Ishikawa (cell line): ENCODE measurements around the gene SHISAL2B.

Experiments
- CEBPB ChIP-seq: IDR thresholded peaks from 2 replicates; pipeline ENCODE4 v1.6.1; 2012
- CREB1 ChIP-seq: IDR thresholded peaks from 2 replicates; pipeline ENCODE4 v1.6.1; 2012; ENCODE audit warnings: low read depth
- EGR1 ChIP-seq: IDR thresholded peaks from 2 replicates; pipeline ENCODE4 v1.6.1; 2012
- EP300 ChIP-seq: IDR thresholded peaks from 2 replicates; pipeline ENCODE4 v1.6.1; 2012; ENCODE audit warnings: borderline replicate concordance
- FOXM1 ChIP-seq: IDR thresholded peaks from 2 replicates; pipeline ENCODE4 v1.6.1; 2012; ENCODE audit warnings: low read depth, borderline replicate concordance
- NFIC ChIP-seq: IDR thresholded peaks from 2 replicates; pipeline ENCODE4 v1.6.1; 2012
- TAF1 ChIP-seq: IDR thresholded peaks from 2 replicates; pipeline ENCODE4 v1.6.1; 2012; ENCODE audit warnings: low read depth, mild to moderate bottlenecking
- TCF12 ChIP-seq: IDR thresholded peaks from 2 replicates; pipeline ENCODE4 v1.6.1; 2012; ENCODE audit warnings: low read depth
- TEAD4 ChIP-seq: IDR thresholded peaks from 2 replicates; pipeline ENCODE4 v1.6.1; 2012
- YY1 ChIP-seq: IDR thresholded peaks from 2 replicates; pipeline ENCODE4 v1.6.1; 2012; ENCODE audit warnings: low read depth
- ZBTB7A ChIP-seq: IDR thresholded peaks from 2 replicates; pipeline ENCODE4 v1.6.1; 2012; ENCODE audit warnings: low read depth
- TF ChIP-seq, protein P1 (sequence below): IDR thresholded peaks from 2 replicates; pipeline ENCODE4 v1.6.1; 2012; ENCODE audit warnings: low read depth, mild to moderate bottlenecking
- TF ChIP-seq, protein P2 (sequence below): IDR thresholded peaks from 2 replicates; pipeline ENCODE4 v1.6.1; 2012
- TF ChIP-seq, protein P3 (sequence below): IDR thresholded peaks from 2 replicates; pipeline ENCODE4 v1.6.1; 2012

SHISAL2B gene

DNA sequence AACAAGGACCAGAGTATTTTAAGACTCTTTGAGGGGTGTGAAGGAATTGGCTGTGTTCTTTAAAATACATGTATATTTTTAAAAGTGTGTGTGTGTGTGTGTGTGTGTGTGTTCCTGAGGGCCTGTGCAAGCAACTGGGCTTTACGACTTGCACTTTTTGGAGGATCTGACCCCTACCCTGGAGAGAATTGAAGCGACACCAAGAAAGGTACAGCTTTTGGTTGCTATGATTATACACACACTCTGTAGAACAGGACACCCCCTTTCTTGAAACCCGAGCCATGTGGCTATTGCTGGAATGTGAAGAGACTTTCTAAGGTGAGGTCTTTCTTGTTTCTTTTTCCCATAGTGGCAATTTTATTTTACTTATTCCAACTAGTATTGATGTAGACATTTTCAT is 988 bp downstream of the SHISAL2B start:
- no peak for TF ChIP-seq EGR1
- TF ChIP-seq, protein P1, sequence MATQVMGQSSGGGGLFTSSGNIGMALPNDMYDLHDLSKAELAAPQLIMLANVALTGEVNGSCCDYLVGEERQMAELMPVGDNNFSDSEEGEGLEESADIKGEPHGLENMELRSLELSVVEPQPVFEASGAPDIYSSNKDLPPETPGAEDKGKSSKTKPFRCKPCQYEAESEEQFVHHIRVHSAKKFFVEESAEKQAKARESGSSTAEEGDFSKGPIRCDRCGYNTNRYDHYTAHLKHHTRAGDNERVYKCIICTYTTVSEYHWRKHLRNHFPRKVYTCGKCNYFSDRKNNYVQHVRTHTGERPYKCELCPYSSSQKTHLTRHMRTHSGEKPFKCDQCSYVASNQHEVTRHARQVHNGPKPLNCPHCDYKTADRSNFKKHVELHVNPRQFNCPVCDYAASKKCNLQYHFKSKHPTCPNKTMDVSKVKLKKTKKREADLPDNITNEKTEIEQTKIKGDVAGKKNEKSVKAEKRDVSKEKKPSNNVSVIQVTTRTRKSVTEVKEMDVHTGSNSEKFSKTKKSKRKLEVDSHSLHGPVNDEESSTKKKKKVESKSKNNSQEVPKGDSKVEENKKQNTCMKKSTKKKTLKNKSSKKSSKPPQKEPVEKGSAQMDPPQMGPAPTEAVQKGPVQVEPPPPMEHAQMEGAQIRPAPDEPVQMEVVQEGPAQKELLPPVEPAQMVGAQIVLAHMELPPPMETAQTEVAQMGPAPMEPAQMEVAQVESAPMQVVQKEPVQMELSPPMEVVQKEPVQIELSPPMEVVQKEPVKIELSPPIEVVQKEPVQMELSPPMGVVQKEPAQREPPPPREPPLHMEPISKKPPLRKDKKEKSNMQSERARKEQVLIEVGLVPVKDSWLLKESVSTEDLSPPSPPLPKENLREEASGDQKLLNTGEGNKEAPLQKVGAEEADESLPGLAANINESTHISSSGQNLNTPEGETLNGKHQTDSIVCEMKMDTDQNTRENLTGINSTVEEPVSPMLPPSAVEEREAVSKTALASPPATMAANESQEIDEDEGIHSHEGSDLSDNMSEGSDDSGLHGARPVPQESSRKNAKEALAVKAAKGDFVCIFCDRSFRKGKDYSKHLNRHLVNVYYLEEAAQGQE: no peak
- TF ChIP-seq YY1: no peak
- TF ChIP-seq NFIC: no peak
- TF ChIP-seq CEBPB: no peak

DNA sequence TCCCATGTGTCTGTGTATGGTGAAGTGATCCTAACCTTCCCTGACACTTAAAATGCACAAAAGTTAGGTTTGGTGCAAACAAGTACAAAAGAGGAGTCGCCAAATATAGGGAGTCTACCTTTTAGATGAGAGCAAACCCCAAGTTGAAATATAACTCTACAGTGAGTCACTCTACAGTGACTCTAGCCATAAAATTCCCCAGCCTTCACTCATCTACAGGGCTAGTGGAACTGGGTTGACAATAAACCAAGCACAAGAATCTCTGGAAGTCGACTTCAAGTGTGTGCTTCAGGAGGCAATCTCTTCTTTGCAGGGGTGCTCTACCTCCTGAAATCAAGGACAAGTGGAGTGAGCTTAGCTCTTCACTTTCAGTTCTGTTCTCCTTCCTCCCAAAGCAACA is 3.3 kb downstream of the SHISAL2B start:
- no peak for TF ChIP-seq TAF1
- TF ChIP-seq, protein P2, sequence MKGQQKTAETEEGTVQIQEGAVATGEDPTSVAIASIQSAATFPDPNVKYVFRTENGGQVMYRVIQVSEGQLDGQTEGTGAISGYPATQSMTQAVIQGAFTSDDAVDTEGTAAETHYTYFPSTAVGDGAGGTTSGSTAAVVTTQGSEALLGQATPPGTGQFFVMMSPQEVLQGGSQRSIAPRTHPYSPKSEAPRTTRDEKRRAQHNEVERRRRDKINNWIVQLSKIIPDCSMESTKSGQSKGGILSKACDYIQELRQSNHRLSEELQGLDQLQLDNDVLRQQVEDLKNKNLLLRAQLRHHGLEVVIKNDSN: no peak

DNA sequence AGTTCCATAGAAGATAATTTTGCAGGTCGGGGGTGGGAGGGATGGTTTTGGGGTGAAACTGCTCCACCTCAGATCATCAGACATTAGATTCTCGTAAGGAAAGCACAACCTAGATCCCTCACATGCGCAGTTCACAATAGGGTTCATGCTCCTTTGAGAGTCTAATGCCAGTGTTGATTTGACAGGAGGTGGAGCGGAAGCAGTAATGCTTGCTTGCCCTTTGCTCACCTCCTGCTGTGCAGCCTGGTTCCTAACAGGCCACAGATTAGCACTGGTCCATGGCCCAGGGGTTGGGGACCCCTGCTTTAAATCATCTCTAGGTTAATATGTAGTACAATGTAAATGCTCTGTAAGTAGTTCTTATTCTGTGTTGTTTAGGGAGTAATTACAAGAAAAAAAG is 10.5 kb downstream of the SHISAL2B start:
- no peak for TF ChIP-seq TCF12
- no peak for TF ChIP-seq FOXM1
- TF ChIP-seq CREB1: no peak
- TF ChIP-seq TEAD4: no peak
- no peak for TF ChIP-seq CEBPB
- TF ChIP-seq ZBTB7A: no peak
- TF ChIP-seq, protein P1: no peak
- no peak for TF ChIP-seq NFIC

DNA sequence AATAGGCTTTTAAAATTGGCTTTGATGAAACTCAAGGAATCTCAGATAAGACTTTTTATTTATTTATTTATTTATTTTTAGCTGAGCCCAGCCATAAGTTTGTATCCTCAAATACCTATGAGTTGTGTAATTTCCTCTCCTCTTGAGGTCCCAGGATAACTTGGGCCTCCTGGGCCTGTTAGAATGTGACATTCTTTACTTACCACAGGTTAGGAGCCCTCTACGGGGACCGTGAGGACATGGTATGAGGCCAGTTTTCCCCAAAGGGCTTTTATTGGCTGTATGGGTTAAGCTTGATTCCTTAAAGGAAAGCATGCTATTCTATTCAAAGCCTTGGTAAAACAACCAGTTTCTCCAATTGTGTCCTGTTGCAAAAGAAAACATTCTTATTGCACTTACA is 16.9 kb downstream of the SHISAL2B start:
- TF ChIP-seq, protein P3, sequence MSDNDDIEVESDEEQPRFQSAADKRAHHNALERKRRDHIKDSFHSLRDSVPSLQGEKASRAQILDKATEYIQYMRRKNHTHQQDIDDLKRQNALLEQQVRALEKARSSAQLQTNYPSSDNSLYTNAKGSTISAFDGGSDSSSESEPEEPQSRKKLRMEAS: no peak
- TF ChIP-seq CEBPB (no peak), TCF12 (no peak)
- TF ChIP-seq, protein P1: no peak

DNA sequence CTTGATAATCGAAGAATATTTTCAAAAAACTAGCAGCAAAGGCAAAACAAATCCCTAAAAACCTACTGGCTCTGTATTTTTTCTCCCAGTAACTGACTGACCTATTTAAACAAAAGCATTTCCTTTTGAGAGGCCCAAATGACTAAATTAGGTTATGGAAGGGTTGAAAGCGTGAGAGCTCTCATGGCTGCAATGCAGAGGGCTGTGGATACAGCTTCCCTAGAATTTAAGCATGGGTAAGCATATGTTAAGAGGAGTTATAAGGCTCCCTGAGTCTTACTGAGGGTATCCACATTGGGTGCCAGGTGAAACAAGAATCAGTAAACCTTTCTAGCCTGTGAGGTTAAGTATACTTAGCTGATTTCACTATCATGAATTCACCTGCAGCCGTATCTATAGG is 32.3 kb downstream of the SHISAL2B start:
- TF ChIP-seq TEAD4 (no peak), EP300 (no peak), ZBTB7A (no peak), CEBPB (no peak), CREB1 (no peak), TCF12 (no peak), NFIC (no peak)
- TF ChIP-seq, protein P2: no peak
- TF ChIP-seq, protein P1: no peak
